Caki2 (cell line): ENCODE data around the gene KRT7. TPM values are rescaled to one million over a fixed set of nuclear protein-coding genes. Genes with fewer than 3 reads are reported as not detected.
A peak's percentile ranks its signal among the peaks of the same experiment; 100 is the strongest.
"Not testable (repeated sequence)": the region's sequence is repeated elsewhere in the genome, so short reads cannot be mapped to it uniquely, and the experiment has no call there.

Experiments used
- DNase-seq: peaks from one replicate; pipeline ENCODE4 v3.0.0-alpha.2; 2015; ENCODE audit warnings: low read depth
- in situ Hi-C: cut with HindIII; loops from 2 replicates; pipeline ENCODE4 v1.10.0; 2016; ENCODE audit warnings: low sequenced_read_pairs, low pct_unique_long_range_greater_than_20kb, mixed read lengths
- total RNA-seq: library from RNA; depleted of rRNA; stranded (reverse); fragments of >200 nt; shearing (Covaris generic); gene quantifications from 2 replicates; pipeline ENCODE4 v1.2.3, GENCODE V29; 2014; ENCODE audit warnings: low replicate concordance

The KRT7 gene
- total RNA-seq, 1 experiment from 2014 or later, result 122 TPM

GRCh38 chr12:52235822-52236361, 2.8 kb downstream of the KRT7 start:
- DNase-seq, result peak; percentile 31
- in situ Hi-C loops, result no loop called here

DNA sequence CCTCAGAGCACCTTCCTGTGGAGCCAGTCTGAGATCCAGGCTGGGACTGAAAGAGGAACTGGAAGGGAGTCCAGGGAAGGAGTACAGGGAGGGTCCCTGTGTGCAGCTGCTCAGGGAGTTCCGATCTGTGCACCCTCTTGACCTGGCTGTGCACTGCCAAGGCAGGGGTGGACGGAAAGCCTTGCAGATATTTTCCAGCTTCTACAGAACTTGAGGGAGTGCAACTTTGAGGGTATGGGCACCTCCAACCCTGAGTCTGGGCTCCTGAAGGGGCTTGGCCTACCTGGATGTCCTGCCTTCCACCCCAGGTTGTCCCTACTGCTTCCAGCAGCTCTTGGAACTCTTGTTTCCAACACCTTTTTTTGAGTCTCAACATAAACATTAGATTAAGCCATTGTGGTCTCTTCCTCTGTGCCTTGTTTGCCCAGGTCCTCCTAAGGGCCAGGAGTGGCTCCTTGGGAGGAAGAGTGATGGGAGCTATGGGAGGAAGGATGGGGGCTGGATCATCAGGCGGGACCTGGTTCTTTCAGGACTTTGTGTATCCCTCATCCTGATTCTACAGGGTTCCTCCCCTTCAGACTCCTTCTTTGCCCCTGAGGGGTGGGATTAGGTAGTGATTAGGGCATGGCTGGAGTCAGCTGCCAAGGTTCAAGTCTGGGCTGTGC, 3.5 kb downstream of the KRT7 start:
- in situ Hi-C loops, result no loop called here
- DNase-seq, result no peak

DNA sequence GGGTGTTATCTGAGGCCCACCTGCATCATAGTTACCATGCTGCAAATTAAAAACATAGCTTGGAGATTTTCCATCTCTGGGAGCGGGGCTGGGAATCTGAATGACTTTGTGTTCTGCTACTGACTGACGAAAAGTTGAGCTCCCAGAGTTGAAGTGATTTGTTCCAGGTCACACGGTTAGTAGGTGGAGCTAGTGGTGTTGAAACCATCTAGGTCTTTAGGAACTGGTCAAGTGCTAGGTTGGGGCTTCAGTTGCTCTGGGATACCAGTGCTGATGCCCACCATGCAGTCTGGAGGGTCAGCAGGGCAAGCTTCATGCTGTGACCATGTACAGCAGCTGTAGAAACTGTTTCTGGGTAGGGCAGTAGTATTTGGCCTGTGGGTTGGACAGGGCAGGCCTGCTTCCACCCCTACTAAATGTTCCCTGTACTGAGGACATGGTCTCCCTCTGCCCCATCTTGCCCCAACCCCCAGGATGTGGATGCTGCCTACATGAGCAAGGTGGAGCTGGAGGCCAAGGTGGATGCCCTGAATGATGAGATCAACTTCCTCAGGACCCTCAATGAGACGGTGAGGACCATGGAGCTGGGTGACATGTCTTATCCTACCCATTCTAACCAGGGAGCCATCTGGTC, 5.3 kb downstream of the KRT7 start:
- in situ Hi-C loops, result no loop called here

DNA sequence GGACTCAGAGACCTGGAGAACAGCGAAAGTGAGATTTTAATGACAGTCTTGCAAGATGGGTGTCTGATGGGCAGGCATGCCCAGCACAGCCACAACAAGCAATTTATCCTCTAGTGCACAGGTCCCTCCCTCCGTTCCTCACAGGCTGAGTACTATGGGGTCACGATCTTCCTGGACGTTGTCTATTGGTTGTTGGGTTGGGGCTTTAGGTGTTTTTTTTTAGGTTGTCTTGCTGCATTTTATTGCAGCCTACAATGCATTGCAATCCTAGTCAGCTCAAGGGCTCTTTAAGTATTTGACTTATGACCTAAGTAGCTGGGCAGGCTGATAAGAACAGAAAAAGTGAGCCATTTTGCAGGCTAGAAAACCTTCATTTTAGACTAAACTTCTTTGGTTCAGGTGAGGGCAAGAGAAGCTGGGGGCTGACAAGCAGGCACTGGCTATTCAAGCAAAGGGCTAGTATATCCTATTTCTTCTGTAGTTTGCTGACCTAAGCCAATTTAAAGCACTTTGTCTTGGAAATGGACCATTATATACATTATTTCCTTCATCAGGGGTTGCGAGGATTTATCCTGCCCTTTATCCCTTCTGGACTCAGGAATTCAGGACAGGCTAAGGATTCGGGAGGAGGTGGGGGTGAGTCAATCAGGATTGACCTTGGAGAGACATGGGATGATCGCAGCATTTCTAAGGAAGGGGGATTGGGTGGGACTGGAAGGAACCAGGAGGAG, 6.0 kb downstream of the KRT7 start:
- in situ Hi-C loops, result no loop called here
- no peak for DNase-seq

More for the DNA sequence above, 5.3 kb downstream of the KRT7 start:
- no peak for DNase-seq

- in situ Hi-C loops, result no loop called here
Measured at GRCh38 chr12:52239767-52240166, 6.7 kb downstream of the KRT7 start.

DNA sequence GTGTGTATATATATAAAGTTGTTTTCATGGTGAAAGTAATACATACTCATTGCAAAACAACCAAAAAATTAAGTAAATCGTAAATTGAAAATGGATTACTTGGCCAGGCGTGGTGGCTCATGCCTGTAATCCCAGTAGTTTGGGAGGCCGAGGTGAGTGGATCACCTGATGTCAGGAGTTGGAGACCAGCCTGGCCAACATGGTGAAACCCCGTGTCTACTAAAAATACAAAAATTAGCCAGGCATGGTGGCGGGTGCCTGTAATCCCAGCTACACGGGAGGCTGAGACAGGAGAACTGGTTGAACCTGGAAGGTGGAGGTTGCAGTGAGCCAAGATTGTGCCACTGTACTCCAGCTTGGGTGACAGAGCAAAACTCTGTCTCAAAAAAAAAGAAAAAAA, 7.2 kb downstream of the KRT7 start:
- in situ Hi-C loops, DNase-seq: not testable (repeated sequence)

More at GRCh38 chr12:52239767-52240166, 6.7 kb downstream of the KRT7 start:
- no peak for DNase-seq

- in situ Hi-C loops, result no loop called here
- DNase-seq, result peak; percentile 23
Measured at GRCh38 chr12:52241205-52241842, 8.3 kb downstream of the KRT7 start.

GRCh38 chr12:52242442-52243258, 9.6 kb downstream of the KRT7 start:
- in situ Hi-C loops, result no loop called here
- no peak for DNase-seq

DNA sequence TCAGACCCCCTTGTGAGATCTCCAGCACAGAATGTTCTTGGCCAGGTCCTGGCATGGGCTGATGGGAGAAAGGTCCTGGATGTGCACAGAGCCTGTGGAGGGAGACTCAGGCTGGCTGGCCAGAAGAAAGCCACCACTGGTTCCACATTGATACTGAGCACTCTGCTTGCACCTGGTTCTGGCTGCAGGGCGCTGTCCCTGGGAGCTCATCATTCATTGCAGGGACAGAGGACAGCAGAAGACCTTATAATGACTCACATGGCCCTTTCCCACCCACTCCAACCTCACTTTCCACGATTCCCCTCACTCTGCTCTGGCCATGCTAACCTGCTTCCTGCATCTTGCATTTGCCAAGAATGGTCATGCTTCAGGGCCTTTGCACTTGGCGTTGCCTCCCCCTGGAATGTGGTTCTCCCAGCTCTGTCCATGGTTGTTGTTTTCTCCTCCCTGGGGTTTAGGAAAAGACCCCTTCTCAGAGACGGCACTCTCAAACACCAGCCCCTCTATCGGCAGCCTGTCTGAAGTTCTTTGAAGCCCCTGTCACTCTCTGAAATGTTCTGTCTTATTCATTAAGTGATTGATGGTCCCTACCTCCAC, 10.3 kb downstream of the KRT7 start:
- DNase-seq, result peak; percentile 97
- in situ Hi-C loops, result no loop called here

GRCh38 chr12:52243856-52244614, 11.0 kb downstream of the KRT7 start:
- peak; percentile 99 for DNase-seq
- in situ Hi-C loops, result no loop called here

GRCh38 chr12:52244615-52244994, 11.6 kb downstream of the KRT7 start:
- DNase-seq, result no peak
- in situ Hi-C loops, result no loop called here

GRCh38 chr12:52245259-52245961, 12.4 kb downstream of the KRT7 start:
- DNase-seq, result peak; percentile 41
- in situ Hi-C loops, result no loop called here

DNA sequence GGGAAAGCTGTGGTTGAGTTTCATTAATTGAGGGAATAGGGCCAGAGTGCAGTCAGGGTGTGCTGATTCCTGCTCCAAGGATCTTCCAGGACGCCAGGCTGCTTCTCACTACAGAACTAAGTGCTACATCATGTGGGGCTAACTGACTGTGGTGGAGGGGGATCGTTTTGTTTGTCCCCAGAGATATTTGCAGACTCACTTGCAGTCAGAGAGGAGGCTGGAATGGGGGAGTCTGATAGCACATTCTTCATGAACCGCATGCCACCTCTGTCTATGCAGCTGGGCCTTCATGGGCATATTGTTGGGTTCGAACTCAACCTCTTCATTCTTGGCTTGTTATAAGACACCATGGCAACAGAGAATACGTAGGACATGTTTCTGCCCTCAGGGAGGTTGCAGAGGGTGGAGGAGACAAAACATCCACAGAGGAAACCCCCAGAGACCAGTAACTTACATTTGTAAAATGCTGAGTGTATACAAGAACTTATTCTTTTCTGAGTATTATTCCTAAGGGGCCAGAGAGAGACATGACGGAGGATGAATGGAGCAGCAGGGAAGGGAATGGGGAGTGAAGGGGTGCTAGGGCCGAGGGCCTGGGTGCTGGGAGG, 13.0 kb downstream of the KRT7 start:
- DNase-seq, result no peak
- in situ Hi-C loops, result no loop called here

DNA sequence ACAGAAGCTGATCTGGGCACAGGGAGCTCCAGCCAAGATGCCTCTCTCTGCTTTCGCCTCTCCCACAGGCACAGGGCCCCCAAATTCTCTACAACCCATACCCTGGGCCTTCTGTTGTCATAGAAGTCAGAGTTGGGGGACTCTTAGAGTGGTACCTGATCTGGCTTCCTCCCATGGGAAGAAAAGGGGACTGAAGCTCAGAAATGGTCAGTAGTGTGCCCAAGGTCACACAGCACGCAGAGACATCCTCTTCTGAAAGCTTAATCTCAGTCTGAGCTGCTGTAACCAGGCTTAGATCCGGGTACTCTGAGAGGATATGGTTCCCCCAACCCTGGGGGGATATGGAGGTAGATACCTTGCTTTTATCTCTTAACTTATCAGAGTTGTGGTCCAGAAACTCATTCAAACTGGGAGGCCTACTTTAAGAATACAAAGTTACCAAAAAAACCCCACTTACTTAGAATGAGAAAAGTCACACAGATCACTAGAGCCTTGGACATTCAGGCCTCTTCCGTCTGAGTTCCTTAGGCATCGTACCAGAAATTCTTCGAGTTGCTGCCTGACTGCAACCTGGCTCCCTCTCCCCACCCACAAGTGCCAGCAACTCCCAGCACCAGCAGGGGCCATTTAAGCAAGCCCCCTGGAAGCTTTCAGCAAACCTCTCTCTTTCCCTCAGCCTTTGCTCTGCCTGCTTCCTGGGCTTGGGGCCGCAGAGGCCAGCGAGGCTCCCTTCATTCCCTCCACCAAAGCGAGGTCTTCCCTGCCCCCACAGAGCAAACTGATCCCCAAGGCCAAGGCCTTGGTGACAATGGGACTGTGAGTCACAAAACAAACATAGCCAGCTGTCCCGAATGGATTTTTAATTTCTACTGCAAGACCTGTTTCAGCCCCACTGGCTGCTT, 13.9 kb downstream of the KRT7 start:
- in situ Hi-C loops, result no loop called here
- peak; percentile 83 for DNase-seq
